Activated CD8-positive, alpha-beta memory T cell treated with anti-CD3 and anti-CD28 coated beads, Interleukin-2, amount 10 ng/mL, durations not matched to agents 7 days and 5 days (primary cell): ENCODE measurements around the gene PCNX4. TPM values are rescaled to one million over a fixed set of nuclear protein-coding genes. Genes with fewer than 3 reads are reported as not detected.

ENCODE experiments used
- ATAC-seq: fragments of 150-1000 bp; cut with Tn5 transposase; one replicate; pipeline ENCODE4 v1.10.0; 2021; ENCODE audit warnings: moderate library complexity
- CTCF ChIA-PET: fragments of 350-600 bp; sonication (Branson Sonifier 250); formaldehyde crosslinking; loops from one replicate; lab custom pipeline; 2021; ENCODE audit warnings: antibody characterized with exemption; lab: Charles Lee
- DNase-seq: peaks from one replicate; pipeline ENCODE4 v3.0.0-alpha.2; 2020
- H3K27ac Mint-ChIP-seq: one replicate; pipeline ENCODE4 v1.8.0; 2021; ENCODE audit warnings: mild to moderate bottlenecking, mixed read lengths
- H3K27me3 Mint-ChIP-seq: one replicate; pipeline ENCODE4 v1.8.0; 2021; ENCODE audit warnings: mixed read lengths
- H3K36me3 Mint-ChIP-seq: one replicate; pipeline ENCODE4 v1.8.0; 2021; ENCODE audit warnings: mild to moderate bottlenecking, mixed read lengths
- H3K4me1 Mint-ChIP-seq: one replicate; pipeline ENCODE4 v1.8.0; 2021; ENCODE audit warnings: mixed read lengths
- H3K4me3 Mint-ChIP-seq: one replicate; pipeline ENCODE4 v1.8.0; 2021; ENCODE audit warnings: mild to moderate bottlenecking, moderate library complexity, mixed read lengths
- H3K9me3 Mint-ChIP-seq: one replicate; pipeline ENCODE4 v1.8.0; 2022; ENCODE audit warnings: low read depth, mixed read lengths
- total RNA-seq, 2 experiments: library from RNA; stranded (reverse); gene quantifications; one replicate each; pipeline ENCODE4 v1.2.3, GENCODE V29; 2021

Gene PCNX4
- total RNA-seq, 2 experiments from 2014 or later, result 35.6 to 39.1 TPM

DNA sequence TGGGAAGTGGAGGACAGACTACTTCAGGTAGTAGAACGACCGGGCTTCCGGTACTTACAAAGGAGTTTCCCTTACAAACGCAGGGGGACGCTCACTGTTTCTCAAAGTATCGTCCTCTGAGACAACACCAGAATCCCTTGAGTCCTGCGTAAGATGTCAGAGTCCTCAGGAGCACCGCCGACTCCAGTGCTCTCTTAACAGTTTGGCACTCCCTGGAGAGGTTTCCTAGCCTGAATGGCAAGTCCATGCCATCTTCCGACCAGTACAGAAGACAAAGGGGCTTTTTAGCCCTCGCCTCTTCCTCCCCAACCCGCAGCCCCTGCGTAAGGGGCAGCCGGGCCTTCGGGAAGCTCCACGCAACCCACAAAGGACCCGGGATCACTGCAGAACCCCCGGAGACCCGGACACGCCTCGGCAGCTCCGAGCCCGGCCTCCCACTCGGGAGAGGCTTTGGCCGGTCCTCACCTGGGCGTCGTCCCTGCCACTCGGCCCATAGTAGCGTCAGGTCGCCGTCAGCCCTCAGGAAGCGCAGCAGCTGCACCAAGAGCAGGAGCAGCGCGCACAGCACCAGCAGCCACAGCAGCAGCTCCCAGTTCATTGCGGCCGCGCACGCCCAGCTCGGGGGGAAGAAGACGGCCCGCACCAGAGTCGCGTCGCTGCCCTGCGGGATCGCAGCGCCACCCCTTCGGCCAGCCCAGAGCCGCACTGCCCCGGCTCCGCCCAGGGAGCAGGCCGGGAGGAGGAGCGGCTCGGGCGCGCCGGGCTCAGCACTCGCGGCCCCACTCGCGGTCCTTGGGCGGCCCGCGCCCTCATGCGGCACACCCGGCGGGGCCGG, 73.2 kb downstream of the PCNX4 start, which contains the start of gene DHRS7:
DHRS7 (minus strand) TSS at position 687 of the 835 bp plus-strand sequence; CDS start at position 598, 89 bp downstream.
- CTCF ChIA-PET, result interaction anchor here (0.8 to 3.7 kb wide), 24 partner anchors 9 to 681 kb away, joined by 3 to 39 read pairs (median 4); partner anchors contain the start of genes CCDC175, JKAMP, L3HYPDH and PCNX4
- ATAC-seq (peak; percentile 94), DNase-seq (peak; percentile 81)
- Mint-ChIP-seq H3K36me3 (peaks cover 22% of the 10 kb centered on the region), H3K9me3 (no peaks in the 10 kb centered on the region), H3K4me3 (peak within 1 kb of the TSS; percentile 91), H3K27ac (peak within 1 kb of the TSS; percentile 96), H3K4me1 (peaks cover 43% of the 10 kb centered on the region), H3K27me3 (no peaks in the 10 kb centered on the region)

GRCh38 chr14:60165547-60165876, 73.8 kb downstream of the PCNX4 start:
- ATAC-seq, result peak; percentile 15
- Mint-ChIP-seq H3K36me3 (peaks cover 20% of the 10 kb centered on the region), H3K27ac (peak overlapping the region; percentile 87)

GRCh38 chr14:60166142-60166541, 74.4 kb downstream of the PCNX4 start:
- H3K27me3 Mint-ChIP-seq, result no peaks in the 10 kb centered on the region
- DNase-seq, result no peak
- peaks cover 42% of the 10 kb centered on the region for H3K4me1 Mint-ChIP-seq
- ATAC-seq, result no peak
- no peaks in the 10 kb centered on the region for H3K9me3 Mint-ChIP-seq
- peak overlapping the region; percentile 87 for H3K27ac Mint-ChIP-seq
- H3K4me3 Mint-ChIP-seq, result peak overlapping the region; percentile 70
- H3K36me3 Mint-ChIP-seq, result peaks cover 15% of the 10 kb centered on the region
- CTCF ChIA-PET, result interaction anchor here (0.7 to 3.7 kb wide), 16 partner anchors 11 to 537 kb away, joined by 3 to 39 read pairs (median 5); partner anchors contain the start of gene PCNX4

More at GRCh38 chr14:60165547-60165876, 73.8 kb downstream of the PCNX4 start:
- CTCF ChIA-PET, result interaction anchor here (0.7 to 3.7 kb wide), 23 partner anchors 9 to 682 kb away, joined by 3 to 39 read pairs (median 4); partner anchors contain the start of genes CCDC175, JKAMP, L3HYPDH and PCNX4
- DNase-seq, result no peak
- Mint-ChIP-seq H3K4me1 (peaks cover 45% of the 10 kb centered on the region), H3K27me3 (no peaks in the 10 kb centered on the region), H3K4me3 (peak overlapping the region; percentile 70), H3K9me3 (no peaks in the 10 kb centered on the region)

DNA sequence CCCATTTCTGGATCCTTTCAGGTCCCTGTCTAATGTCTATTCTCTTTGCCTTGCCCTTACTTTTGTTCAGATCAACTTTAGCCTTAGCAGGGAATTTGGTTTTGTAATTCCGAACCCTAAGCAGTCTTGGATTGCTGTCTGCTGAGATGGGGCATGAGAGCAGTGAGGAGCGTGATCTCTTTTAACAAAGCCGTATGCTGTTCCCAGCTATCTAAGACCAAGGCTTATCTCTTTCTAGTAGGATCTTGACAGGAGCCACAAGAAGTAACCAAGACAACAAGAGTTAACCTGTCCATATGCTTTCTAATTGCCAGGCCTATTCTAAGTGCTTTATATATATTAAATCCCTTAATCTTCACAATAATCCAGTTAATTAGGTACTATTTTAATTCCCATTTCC, 78.0 kb downstream of the PCNX4 start:
- Mint-ChIP-seq H3K27me3 (peaks cover 5% of the 10 kb centered on the region), H3K4me3 (no peak overlapping the region), H3K4me1 (peaks cover 17% of the 10 kb centered on the region), H3K27ac (no peak overlapping the region), H3K9me3 (no peaks in the 10 kb centered on the region), H3K36me3 (no peaks in the 10 kb centered on the region)
- ATAC-seq (no peak), DNase-seq (no peak)
- CTCF ChIA-PET, result interaction anchor here (0.8 to 1.6 kb wide), 2 partner anchors 14 to 105 kb away, joined by 3 to 5 read pairs; no protein-coding TSS in a partner anchor

- Mint-ChIP-seq H3K4me1 (peaks cover 12% of the 10 kb centered on the region), H3K27ac (no peak overlapping the region), H3K4me3 (no peak overlapping the region), H3K27me3 (peaks cover 7% of the 10 kb centered on the region), H3K9me3 (no peaks in the 10 kb centered on the region), H3K36me3 (no peaks in the 10 kb centered on the region)
- DNase-seq (no peak), ATAC-seq (no peak)
- CTCF ChIA-PET, result interaction anchor here (1.8 kb wide), 1 partner anchor 13 kb away, joined by 14 read pairs; no protein-coding TSS in a partner anchor
Observed at GRCh38 chr14:60170948-60171347, 79.2 kb downstream of the PCNX4 start.

DNA sequence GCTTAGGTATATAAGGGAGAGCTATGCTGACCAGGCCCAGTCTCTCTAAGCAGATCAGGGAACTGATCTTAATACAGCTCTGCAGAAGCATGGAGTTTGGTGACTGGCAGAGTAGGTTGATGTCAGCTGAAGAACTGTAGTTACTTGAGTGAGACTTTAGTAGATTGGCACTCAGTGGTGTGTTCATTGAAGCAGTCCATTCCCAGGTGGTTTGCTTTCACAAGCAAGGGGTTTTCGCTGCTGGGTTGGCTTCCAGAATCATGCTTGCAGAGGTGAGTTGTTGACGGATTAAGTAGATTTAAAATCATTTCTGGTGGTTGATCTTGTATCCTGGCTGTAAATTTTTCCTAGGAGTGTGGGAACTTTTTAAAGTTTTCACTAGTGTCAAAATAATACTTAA, 80.0 kb downstream of the PCNX4 start:
- ATAC-seq, result no peak
- CTCF ChIA-PET, result interaction anchor here (1.8 kb wide), 1 partner anchor 12 kb away, joined by 14 read pairs; no protein-coding TSS in a partner anchor
- DNase-seq, result no peak
- Mint-ChIP-seq H3K27me3 (peaks cover 7% of the 10 kb centered on the region), H3K36me3 (no peaks in the 10 kb centered on the region), H3K4me3 (no peak overlapping the region), H3K27ac (no peak overlapping the region), H3K9me3 (no peaks in the 10 kb centered on the region), H3K4me1 (peaks cover 6% of the 10 kb centered on the region)

DNA sequence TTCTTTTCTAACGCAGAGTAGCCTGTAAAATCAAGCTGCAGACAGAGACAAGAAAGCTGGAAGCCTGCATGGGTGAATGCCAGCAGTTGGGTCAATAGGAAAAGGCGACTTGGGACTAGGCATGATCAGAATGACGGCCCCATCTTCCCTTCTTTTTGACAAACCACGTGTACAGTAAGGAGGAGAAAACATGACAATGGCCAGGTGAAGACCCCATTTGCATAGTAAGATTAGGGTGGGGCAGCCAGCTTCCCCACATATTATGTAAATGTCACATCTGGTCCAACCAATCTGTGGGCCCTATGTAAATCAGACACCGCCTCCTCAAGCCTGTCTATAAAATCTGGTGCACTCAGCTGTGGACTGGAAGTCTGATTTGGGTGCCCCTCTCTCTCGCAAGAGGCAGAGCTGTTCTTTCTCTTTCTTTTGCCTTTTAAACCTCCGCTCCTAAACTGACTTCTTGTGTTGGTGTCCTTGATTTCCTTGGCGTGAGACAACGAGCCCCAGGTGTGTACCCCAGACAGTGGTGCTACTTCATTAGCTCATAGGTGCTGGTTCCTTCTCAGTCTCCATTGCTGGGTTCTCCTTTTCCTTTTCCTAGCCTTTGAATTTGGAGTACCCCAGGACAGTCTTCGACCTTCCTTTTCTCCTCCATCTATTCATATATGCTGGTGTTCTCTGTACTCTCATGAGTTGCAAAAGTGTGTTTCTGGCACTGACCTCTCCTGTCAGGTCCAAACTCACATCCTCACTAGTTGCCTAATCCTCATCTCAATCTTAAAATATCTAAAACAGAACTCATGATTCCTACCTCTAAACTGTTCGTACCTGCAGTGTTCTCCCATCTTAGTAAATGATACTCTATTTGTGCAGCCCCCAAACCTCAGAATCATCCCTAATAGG, 82.9 kb downstream of the PCNX4 start:
- peaks cover 6% of the 10 kb centered on the region for H3K4me1 Mint-ChIP-seq
- H3K27me3 Mint-ChIP-seq, result peaks cover 7% of the 10 kb centered on the region
- CTCF ChIA-PET, result interaction anchor here (1.2 to 1.7 kb wide), 2 partner anchors 9 to 10 kb away, joined by 3 to 8 read pairs; partner anchors contain the start of gene DHRS7
- ATAC-seq, result no peak
- no peaks in the 10 kb centered on the region for H3K36me3 Mint-ChIP-seq
- H3K4me3 Mint-ChIP-seq, result no peak overlapping the region
- no peak for DNase-seq
- H3K9me3 Mint-ChIP-seq, result no peaks in the 10 kb centered on the region
- H3K27ac Mint-ChIP-seq, result no peak overlapping the region

DNA sequence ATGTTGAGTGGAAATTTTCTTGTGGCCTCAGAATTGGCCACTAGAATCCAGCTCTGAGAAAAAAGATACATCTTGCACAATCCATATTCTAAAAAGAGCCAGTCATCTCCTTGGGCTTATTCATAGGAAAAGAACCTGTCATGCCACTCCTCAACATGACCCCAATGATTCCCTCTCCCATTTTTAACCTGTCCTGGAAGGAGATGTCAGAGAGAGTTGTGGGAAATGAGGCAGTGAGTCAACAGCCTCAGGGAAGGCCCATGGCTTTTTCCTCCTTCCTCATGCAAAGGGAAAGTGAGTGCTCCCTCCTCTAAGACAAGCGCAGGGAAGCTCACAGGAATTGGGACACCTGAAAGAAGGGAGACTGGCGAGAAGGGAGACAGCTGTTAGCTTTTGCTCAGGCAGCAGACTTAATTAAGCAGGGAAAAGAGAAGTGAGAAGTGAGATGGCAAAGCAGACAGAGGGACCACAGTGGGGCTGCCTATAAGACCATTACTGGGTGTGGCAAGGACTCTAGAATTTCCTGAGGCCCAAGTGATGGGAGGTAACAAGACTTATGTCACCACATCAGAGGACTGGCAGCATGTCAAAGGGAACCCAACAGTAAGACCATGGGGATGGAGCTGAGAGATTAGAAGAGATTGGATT, 83.7 kb downstream of the PCNX4 start:
- Mint-ChIP-seq H3K4me1 (peaks cover 3% of the 10 kb centered on the region), H3K9me3 (no peaks in the 10 kb centered on the region), H3K36me3 (no peaks in the 10 kb centered on the region), H3K27ac (no peak overlapping the region), H3K27me3 (peaks cover 7% of the 10 kb centered on the region), H3K4me3 (no peak overlapping the region)
- DNase-seq (no peak), ATAC-seq (no peak)
- CTCF ChIA-PET, result interaction anchor here (1.5 to 1.7 kb wide), 2 partner anchors 9 to 156 kb away, joined by 4 to 8 read pairs; no protein-coding TSS in a partner anchor

GRCh38 chr14:60178164-60178563, 86.4 kb downstream of the PCNX4 start:
- Mint-ChIP-seq H3K4me3 (no peak overlapping the region), H3K27me3 (peaks cover 7% of the 10 kb centered on the region), H3K27ac (no peak overlapping the region), H3K9me3 (no peaks in the 10 kb centered on the region), H3K4me1 (peaks cover 1% of the 10 kb centered on the region), H3K36me3 (no peaks in the 10 kb centered on the region)
- CTCF ChIA-PET, result no interaction called here
- DNase-seq (no peak), ATAC-seq (no peak)

- no peaks in the 10 kb centered on the region for H3K36me3 Mint-ChIP-seq
- DNase-seq (no peak), ATAC-seq (no peak)
- CTCF ChIA-PET, result interaction anchor here (0.8 kb wide), 1 partner anchor 114 kb away, joined by 3 read pairs; no protein-coding TSS in a partner anchor
- peaks cover 6% of the 10 kb centered on the region for H3K27me3 Mint-ChIP-seq
- H3K4me1 Mint-ChIP-seq, result peaks cover 8% of the 10 kb centered on the region
- H3K27ac Mint-ChIP-seq, result no peak overlapping the region
- H3K4me3 Mint-ChIP-seq, result no peak overlapping the region
- H3K9me3 Mint-ChIP-seq, result no peaks in the 10 kb centered on the region
Observed at GRCh38 chr14:60178820-60179219, 87.1 kb downstream of the PCNX4 start.

DNA sequence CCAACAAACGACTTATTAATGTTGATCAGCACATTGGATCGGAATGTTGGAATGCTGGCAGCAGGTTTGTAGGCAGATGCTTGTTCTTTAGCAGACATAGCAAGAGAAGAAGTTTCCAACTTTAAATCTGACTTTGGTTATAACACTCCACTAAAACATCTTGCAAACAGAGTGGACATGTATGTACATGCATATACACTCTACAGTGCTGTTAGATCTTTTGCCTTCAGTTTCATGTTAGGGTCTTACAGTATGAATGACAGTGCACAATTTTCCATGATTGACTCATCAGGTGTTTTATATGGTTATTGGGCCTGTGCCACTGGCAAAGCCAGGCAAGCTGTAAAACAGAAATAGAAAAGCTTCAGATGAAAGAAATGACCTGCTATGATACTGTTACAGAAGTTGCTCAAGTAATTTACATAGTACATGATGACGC, 87.7 kb downstream of the PCNX4 start:
- Mint-ChIP-seq H3K4me3 (no peak overlapping the region), H3K9me3 (no peaks in the 10 kb centered on the region), H3K36me3 (no peaks in the 10 kb centered on the region), H3K27ac (no peak overlapping the region), H3K4me1 (peaks cover 12% of the 10 kb centered on the region), H3K27me3 (peaks cover 4% of the 10 kb centered on the region)
- no peak for ATAC-seq
- no peak for DNase-seq
- CTCF ChIA-PET, result interaction anchor here (0.8 to 1.6 kb wide), 2 partner anchors 14 to 114 kb away, joined by 3 to 9 read pairs; partner anchors contain the start of gene DHRS7

DNA sequence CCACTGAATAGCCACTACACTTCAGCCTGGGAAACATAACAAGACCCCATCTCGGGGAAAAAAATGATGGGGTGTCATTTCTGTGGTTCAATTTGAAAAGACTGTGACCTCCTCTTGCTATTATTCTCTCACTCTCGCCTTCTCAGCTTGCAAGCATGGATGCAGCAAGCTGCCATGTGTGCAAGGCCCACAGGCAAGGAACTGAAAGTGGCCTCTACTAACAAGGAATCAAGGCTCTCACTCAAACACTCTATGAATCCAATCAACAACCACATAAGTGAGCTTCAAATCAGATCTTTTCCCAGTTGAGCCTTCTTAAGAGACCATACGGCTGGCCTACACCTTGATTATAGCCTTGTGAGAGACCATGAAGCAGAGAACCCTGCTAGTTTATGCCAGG, 91.4 kb downstream of the PCNX4 start:
- DNase-seq (no peak), ATAC-seq (no peak)
- CTCF ChIA-PET, result interaction anchor here (0.8 to 7.0 kb wide), 17 partner anchors 8 to 606 kb away, joined by 3 to 108 read pairs (median 9); partner anchors contain the start of genes CCDC175, DHRS7, PCNX4 and PPM1A
- Mint-ChIP-seq H3K36me3 (no peaks in the 10 kb centered on the region), H3K4me1 (peaks cover 13% of the 10 kb centered on the region), H3K27me3 (no peaks in the 10 kb centered on the region), H3K9me3 (no peaks in the 10 kb centered on the region), H3K27ac (no peak overlapping the region), H3K4me3 (no peak overlapping the region)
